GM18526 (cell line): Measurements from ENCODE around the gene TRAF3.

Experiments
- POLR2A ChIP-seq: IDR thresholded peaks from 3 replicates; pipeline ENCODE4 v1.6.1; 2011; ENCODE audit not compliant: insufficient read length; ENCODE audit errors: extremely low read depth

TRAF3 gene

DNA sequence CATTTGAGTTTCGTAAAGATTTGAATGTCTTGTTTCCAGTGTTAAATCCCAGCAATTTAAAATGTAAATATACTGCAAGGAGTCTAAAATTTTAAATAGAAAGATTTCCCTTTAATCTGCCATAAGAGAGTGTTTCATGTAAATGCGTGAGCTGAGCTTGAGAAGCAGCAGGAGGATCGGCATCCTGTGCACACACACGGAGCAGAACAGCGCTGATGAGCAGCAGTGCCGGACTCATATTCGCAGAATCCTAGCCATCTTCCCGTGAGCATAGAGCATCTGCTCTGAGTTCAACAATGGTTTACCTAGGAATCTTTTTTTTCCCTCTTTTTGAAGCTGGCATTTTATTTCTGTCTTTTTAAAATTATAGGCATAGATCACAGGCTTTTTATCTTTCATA is 115.4 kb downstream of the TRAF3 start:
- no peak for TF ChIP-seq POLR2A

- TF ChIP-seq POLR2A = no peak
Measured at GRCh38 chr14:102893452-102893851, 116.2 kb downstream of the TRAF3 start.

- no peak for TF ChIP-seq POLR2A
Measured at GRCh38 chr14:102897299-102898027, 120.2 kb downstream of the TRAF3 start.

GRCh38 chr14:102898298-102898697 is 121.0 kb downstream of the TRAF3 start:
- no peak for TF ChIP-seq POLR2A

DNA sequence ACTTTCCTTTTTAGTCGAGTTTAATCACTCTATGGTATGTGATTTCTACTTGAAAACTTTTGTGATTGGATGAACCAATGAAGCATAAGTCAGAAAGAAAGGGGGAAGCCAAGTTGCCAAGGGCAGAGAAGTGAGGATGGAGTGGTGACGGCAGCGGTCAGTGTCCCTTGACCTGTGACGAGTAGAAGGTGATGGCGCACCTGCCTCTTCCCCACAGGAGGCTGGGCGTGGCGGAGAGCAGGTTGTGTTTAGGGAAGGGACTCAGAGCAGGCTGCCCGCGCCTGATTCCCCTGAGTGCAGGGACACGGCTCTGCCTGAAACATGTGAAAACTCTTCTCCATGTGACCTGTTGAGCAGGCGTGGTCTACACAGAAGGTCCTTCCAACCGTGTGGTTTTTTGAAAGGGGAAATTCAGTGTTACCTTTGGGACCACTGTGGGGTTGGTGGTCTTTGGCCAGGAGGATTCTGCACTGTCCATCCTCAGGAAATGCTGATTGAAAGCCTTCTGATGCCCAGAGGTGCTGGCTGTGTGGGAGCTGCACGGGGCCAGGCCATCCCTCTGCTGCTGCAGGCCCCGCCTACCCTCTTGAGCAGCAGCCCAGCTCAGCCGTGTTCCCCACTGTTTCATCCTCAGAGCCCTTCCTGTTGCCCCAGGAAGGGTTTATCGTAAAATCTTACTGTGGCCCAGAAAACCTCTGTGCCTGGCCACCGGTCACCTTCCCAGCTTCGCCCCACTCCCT is 121.7 kb downstream of the TRAF3 start:
- TF ChIP-seq POLR2A = no peak

GRCh38 chr14:102899516-102899900 is 122.3 kb downstream of the TRAF3 start:
- TF ChIP-seq POLR2A = no peak

- peak; percentile 34 for TF ChIP-seq POLR2A
Measured at GRCh38 chr14:102900631-102901571, 123.7 kb downstream of the TRAF3 start.

- peak; percentile 58 for TF ChIP-seq POLR2A
Measured at GRCh38 chr14:102901633-102902032, 124.4 kb downstream of the TRAF3 start.

DNA sequence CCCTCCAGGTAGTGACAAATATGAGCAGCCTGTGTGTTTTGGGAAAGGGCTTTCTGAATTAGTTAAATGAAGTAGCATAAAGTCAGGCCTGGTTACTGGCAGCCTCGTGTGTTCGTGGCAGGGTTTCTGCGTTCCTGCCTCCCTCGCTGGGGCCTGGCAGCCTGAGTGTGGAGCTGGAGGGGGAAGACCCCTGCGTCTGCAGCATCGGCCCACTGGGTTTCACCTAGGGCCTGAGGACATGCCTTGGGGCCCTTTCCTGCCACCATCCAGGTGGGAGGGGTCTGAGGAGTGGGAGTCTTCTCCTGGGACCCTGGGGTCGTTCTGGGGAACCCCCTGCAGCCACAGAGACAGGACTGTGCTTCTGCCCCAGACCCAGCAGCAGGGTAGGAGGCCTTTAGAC is 124.8 kb downstream of the TRAF3 start:
- no peak for TF ChIP-seq POLR2A

DNA sequence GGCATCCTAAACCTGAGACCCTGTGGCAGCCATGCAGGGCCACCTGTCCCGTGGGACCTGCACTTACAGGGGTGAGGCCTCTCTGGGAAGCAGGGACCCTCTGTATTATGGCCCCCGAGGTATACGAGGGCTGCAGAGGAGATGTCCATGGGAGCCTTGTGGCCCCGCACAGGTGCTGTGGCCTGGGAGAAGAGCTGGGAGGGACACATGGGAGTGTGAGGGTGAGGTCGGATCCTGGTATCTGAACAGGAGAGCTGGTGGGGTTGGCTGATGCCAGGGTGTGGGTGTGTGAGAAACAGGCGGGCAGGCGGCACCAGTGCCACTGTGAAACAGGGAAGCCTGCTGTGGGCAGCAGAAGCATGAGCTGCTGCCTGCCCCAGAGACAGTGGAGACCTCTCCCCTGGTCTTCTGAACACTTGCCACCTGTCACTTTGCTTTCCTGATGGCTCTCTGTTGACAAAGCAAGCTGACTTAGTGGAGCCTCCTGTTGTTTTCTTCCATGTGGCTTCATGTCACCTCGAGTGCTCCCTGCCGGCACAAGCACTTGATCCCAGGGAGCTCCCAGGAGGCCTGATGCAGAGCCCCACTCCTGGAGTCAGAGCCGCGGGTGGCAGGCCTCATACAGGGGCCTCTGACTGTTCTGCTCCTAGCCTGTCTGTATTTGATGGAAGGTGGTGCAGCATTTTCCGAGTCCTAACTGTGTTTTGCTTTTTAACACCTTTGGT is 125.4 kb downstream of the TRAF3 start:
- TF ChIP-seq POLR2A = no peak

- TF ChIP-seq POLR2A = no peak
Measured at GRCh38 chr14:102903248-102903888, 126.1 kb downstream of the TRAF3 start.

DNA sequence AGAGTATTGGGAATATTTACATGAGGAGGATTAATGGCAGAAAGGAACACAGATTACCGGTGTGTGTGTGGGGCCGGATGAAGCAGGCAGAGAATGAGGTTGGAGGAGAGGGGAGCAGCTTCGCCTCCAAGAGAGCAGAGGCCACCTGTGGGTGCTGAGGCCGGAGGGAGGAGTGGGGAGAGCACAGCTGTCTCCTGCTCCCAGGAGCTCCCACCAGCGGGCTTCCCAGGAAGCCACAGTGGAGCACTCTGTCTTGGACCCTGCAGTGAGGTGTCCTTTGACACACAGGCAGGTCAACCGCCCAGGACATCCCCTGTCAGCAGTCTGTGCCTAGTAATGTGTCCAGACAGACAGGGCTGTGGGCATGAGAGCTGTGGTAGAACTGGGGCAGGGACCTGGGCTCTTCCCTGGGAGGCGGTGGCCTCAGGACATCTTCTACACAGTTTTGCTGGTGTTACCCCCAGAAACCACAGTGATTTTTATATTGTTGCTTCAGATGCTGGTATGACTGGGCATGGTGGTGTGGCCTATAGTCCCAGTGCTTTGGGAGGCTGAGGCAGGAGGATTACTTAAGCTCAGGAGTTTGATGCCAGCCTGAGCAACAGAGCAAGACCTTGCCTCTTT is 126.8 kb downstream of the TRAF3 start:
- TF ChIP-seq POLR2A = no peak

DNA sequence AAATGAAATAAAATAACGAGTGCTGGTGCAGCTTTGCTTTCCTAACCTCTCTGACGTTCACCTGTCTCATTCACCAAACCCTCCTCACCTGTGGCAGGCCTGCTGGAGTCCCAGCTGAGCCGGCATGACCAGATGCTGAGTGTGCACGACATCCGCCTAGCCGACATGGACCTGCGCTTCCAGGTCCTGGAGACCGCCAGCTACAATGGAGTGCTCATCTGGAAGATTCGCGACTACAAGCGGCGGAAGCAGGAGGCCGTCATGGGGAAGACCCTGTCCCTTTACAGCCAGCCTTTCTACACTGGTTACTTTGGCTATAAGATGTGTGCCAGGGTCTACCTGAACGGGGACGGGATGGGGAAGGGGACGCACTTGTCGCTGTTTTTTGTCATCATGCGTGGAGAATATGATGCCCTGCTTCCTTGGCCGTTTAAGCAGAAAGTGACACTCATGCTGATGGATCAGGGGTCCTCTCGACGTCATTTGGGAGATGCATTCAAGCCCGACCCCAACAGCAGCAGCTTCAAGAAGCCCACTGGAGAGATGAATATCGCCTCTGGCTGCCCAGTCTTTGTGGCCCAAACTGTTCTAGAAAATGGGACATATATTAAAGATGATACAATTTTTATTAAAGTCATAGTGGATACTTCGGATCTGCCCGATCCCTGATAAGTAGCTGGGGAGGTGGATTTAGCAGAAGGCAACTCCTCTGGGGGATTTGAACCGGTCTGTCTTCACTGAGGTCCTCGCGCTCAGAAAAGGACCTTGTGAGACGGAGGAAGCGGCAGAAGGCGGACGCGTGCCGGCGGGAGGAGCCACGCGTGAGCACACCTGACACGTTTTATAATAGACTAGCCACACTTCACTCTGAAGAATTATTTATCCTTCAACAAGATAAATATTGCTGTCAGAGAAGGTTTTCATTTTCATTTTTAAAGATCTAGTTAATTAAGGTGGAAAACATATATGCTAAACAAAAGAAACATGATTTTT is 128.2 kb downstream of the TRAF3 start:
- no peak for TF ChIP-seq POLR2A

DNA sequence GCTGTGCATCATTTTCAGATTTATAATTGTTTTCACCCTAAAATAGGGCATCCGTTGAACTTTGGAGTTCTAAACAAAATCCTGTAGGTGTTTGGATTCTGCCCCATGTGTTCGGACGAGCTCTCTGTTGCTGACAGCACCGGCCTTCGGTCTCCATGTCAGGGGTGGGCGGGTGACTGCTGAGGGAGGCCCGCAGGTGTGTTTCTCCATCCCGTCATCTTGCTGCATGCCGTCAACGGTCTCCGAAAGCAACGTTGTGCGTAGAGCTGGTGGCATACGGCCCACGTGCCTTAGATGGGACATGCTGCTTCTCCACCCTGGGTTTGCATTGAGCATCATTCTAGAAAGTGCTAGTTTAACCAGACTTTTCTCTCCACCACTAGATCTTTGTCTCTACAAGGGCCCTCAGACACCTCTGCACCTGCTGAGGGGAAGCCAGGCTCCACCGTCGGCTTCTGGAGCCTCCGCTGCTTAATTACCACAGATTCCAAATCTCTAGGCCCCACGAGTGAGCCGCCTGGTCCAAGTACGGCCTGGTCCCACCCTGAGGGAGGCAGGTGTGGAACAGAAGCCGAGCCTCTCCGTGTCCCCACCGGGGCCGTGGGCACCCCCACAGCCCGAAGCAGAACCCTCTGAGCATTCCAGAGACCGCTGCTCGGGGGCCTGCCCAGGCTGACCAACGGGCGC is 129.5 kb downstream of the TRAF3 start:
- TF ChIP-seq POLR2A = no peak
